GM18858 (cell line): Measurements from ENCODE around the gene IPCEF1.
A peak's percentile ranks its signal among the peaks of the same experiment; 100 is the strongest.

Experiments
- ATAC-seq: cut with Tn5 transposase; IDR thresholded peaks from one replicate; pipeline ENCODE4 v1.9.1; 2021; ENCODE audit not compliant: unreplicated experiment

Gene IPCEF1

DNA sequence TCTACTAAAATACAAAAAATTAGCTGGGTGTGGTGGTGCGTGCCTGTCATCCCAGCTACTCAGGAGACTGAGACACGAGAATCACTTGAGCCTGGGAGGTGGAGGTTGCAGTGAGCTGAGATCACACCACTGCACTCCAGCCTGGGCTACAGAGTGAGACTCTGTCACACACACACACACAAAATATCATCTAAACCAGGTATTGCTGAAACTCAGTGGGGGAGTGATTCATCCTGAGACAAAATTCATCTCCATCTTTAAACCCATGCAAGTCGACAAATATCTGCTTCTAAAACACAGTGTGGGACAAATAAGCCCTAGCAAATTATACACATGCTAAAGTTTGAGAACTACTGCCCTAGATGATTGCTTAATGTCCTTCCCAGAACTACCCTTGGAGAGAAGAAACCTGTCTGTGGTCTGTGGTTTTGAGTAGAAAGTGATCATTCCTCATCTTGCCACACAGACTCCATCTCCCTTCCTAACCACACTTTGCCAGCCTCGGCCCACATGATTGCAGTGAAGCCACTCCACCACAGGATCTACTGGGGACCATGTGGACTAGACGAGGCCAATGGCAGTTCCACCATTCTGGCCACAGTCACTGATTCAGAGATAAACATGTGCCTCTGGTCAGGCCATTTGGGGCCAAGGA, 187.3 kb downstream of the IPCEF1 start:
- no peak for ATAC-seq

DNA sequence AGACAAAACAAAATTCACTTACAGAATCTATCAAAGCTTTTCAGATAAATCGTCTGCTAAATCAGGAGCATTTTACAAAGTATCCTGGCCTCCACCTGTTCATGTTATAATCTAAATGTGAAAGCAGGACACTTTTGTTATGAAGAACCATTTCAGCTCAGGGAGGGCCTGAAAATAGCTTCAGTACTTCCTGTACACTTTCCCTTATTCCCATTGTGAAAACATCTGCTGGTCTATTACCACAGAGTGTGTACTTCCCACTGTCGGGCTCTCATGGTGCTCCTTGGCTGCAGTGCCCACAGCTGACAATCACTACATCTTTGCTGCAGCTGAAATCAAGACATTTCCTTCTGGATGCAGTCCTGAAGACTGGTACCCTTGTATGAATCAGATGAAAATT, 189.5 kb downstream of the IPCEF1 start:
- ATAC-seq = no peak

DNA sequence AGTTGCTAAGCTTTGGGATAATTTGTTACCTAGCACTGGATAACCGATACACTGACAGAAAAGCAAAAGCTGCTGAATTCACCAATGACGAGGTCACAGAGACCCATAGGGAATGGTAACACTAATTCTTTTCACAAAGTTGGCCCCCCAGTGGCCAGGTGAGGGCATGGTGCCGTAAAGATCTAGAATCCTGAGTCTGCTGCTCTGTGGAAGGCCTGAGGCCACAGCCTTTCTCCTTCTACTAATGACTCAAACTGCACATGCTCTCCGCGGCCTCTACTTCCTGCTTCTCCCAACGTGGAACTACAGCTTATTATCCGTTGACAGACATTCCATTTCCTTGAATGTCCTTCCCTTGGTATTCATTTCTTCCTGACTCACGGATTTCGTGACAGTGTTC, 190.5 kb downstream of the IPCEF1 start:
- no peak for ATAC-seq

DNA sequence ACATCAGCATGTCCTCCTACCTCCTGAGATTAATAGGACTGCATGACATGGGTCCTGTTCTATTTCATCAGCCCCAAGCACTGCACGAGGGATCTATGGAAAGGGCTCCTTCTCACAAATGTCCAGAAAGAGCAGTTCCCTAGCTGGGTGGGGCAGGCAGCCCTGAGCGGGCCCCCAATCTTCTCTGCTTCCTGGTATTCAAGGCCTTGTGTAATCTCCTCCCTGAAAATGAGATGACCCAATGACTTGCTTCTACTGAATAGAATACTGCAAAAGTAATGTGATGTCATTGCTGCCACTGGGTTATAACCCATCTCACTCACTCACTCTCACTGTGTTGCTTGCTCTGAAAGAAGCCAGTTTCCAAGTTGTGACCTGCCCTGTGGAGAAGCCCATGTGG, 191.1 kb downstream of the IPCEF1 start:
- ATAC-seq = no peak

DNA sequence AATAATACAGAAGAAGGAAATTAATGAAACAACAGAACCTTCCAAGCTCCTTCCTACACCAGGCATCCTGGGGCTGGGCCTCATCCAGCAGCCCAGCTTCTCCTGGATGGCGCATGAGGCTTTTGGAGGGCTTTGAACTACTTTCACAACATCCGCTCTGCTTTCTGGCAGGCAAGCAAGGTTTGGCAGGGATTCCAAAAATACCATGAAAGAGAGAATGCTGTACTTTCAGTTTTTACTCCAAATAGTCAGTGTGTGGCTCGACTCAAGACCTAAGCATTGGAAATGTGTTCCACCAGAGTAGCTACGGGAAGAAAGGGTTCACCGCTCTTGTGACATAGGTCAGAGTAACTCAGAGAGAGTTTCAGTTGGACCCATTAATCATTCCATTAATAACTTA, 192.2 kb downstream of the IPCEF1 start:
- no peak for ATAC-seq

DNA sequence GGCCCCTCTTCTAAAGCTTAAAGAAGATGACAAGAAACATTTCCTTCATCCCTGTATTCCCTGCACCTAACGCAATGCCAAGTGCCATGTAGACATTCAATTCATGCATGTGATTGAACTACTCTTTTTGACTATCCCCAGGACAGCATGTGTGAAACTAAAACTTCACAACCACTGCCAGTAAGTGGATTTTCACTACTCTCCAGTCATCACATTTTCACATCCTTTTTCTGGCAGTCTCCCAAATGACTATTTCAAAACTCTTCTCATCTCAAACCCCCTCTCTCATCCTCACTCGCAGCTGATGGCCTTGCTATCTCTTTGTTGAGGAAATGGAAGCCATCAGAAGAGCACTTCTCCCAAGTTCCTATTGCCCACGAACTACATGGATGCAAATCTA, 194.9 kb downstream of the IPCEF1 start:
- ATAC-seq = peak; percentile 83

DNA sequence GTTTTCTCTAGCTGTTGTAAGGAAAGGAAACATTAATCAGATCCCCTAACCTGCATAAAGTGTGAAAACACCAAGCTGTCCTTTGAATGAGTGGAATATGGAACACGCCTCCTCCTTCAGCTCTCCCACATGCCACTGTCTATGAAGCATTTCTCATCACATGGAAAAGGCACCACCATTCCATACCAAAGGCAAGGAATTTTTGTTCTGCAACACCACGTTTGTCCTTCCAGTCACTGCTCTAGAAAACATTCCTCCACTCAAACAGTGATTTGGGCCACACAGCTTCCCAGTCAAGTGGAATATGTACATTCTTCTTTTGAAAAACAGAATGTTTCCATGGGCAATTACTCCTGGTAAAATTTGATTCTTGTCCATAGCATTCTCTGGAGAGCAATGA, 197.5 kb downstream of the IPCEF1 start:
- ATAC-seq = no peak

DNA sequence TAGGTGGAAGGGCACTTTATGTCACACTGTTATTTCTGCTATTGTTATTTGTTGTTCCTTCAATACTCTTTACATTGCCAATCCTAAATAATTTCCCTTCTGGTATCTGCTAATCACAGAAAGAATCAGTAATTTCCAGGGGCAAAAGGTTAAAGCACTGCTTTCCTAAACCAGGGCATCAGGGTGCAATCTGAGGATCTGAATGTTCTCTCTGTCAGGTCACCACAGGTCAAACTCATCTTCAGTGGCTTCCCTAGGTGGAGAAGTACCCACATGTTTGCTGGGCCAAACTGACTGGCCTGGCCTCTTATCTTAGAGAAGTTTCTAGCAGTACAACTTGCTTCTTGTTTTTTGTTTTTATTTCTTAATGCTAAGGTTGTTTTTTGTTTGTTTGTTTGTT, 198.9 kb downstream of the IPCEF1 start:
- ATAC-seq = no peak

DNA sequence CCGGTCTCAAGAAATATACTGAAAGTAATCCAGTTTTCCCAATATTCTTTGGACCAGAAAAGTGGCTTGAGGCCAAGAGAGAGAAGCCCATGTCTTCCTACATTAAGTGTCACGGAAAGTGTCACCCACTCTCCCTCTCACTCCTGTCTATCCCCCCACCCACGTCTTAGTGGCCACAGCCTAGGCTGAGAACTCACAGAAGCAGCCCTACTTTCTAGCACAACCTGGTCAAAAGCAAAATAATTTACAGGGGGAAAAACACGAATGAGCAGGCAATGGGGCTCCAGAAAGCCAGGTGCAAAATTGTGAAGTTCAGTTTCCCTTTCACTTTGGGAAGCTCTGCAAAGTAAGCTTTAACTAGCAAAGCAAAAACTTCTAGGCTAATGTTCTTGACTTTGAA, 199.5 kb downstream of the IPCEF1 start:
- peak; percentile 49 for ATAC-seq

DNA sequence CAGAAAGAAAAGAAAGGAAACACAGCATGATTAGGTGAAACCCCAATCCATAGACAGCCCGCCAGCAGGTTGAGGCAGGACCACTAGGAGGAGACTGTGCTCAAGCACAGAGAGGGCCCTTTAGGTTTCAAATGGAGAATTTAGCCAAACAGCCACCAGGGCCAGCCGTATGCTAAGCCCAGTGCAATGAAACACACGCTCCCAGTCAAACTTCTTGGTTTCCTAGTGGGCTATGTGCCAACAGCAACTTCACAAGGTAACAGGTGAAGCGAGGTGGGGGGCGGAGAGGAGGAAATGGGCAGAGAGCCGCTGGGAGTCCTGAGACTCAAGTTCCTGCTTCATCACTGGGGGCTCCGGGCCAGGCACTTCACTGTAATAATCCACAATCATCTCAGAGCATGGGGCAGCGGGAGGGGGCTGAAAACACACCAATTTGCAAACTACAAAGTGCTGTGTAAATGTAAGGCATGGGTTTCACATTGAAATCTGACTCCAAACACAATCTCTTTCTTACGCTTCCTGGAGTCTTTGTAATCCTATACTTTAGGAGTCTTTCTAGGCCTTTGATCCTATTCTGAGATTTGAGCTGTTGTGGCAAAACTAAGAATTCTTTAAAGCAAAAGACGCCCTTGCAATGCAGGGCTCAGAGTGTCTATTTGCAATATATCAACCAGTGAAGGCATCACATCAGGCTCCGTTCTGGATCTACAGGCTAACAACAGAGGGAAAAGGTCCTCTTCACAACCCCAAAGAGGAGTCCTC, 200.3 kb downstream of the IPCEF1 start:
- peak; percentile 67 for ATAC-seq

DNA sequence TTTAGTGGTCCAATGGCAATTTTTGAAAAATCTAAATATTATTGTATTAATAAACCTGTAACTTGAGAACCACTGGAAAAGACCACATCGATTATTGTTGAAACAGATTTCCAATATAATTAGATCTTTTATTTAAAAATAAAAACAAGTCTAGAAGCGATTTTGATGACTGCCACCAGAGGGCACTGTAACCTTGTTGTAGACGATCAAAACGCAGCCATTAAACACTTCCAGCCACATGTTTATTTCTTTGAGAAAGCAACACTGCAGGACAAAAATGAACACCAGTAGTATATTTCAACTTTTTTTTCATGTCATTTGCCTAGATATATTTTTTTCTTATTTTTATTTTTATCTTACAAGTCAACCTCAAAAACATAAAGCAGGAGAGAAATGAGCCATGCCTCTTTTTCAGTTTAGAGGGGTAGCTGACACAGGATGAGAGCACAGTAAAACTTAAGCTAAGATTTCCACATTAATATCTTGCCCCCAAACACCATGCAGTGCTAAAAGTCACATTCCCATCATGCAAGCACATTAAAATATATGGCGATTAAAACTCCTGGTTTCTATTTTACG, 202.1 kb downstream of the IPCEF1 start:
- no peak for ATAC-seq

DNA sequence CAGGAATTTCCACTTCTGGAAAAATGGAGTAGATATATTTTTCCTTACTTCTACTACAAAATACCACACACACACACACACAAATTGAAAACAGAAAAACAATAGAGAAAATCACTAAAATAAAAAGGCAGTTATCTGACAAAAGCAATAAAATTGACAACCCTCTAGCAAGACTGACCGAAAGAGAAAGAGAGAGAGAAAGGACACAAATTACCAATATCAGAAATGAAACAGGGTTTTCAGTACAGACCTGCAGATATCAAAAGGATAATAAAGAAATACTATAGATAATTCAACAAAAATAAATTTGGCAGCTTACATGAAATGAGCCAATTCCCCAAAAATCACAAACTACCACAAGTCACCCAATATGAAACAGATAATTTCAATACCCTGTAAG, 212.8 kb downstream of the IPCEF1 start:
- no peak for ATAC-seq

DNA sequence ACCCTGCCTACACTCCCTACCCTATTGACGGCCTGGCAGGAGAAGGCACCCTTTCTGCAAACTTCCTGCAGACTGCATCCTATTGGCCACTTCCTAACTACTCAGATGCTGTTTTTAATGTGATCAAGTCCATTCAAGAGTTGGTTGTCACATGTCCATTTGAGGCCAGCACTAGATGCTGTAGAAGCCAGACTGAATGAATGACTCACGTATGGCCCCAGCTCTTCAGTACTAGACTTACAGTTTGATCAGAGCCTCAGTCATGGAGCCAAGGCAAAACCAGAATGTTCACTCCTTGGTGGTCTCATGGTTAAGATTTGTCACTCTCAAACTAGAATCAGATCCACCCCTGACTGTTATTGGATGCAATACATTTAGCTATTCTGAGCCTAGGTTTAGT, 215.9 kb downstream of the IPCEF1 start:
- ATAC-seq = no peak

DNA sequence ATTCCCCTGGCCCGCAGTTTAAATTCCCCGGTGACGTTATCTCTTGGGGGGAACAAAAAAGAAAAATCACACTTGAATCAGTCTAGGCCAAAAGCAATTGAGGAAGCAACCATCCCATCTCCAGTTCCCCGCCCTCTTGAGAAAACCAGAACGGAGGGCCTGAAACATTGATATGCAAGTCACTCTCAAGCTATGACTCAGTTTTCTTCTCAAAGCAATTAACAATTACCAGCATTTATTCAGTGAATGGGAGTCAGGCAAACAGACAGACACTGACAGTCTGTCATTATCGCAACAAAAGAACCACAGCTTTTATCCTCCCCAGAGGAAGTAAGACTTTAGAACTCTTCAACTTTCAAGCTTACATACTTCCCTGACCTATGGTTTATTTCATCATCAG, 216.7 kb downstream of the IPCEF1 start:
- no peak for ATAC-seq

DNA sequence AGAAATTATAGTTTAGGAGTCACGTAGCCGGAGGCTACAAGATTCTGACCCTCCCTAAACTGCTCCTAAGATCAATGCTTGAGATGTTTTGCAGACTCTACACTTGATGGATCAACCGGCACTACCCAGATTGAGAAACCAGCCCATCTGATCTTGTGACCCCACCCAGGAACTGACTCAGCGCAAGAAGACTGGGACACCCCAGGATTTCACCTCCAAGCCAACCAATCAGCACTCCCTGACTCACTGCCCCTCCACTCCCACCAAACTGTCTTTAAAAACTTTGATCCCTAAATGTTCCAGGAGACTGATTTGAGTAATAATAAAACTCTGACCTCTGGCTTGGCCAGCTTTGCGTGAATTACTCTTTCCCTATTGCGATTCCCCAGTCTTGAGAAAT, 217.8 kb downstream of the IPCEF1 start:
- no peak for ATAC-seq

DNA sequence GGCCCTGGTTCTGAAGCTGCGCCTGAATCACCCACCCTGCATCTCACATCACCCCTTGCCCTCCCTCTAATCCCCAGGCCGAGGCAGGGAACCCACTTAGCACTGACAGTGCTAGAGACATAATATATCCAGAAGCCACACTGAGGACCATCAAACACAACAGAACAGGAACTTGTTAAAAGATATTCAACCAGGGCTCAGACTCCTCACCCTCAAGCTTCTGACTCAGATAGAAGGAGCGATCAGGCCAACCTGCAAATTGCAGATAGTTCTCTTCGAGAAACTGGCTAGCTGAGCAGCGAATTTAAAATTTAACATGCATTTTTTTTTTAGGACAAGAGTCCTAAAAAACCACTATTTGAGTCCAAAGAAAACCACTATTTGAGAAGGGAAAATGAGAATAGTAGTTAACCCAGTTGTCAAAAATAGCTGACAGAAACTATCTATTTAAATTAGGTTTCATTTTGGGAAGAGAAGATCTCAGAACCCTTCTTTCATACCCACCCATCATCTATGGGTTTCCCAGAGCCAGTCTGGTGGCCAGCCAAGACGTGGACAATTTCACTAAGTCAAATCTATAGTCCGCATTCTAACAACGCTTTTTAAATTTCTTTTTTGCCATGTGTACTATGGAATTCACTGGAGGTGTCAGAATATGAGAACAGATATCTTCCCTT, 222.0 kb downstream of the IPCEF1 start:
- no peak for ATAC-seq

DNA sequence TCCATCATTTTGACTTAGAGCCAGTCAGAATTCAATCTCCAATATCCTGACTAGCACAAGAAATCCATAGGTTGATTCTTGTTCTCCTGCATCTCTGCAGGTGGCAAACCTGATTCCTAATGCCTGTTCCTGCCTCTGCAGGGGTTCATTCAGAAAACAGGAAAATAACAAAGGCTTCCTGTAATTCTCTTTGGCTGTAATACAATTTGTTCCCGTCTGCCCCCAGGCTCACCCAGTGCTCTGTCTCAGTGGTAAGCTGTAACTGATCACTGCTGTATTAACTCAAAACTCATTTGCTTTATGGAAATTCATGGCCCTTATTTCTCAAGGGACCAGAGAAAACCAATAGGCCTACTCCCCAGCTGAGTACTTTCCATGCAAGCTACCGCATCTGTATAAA, 228.9 kb downstream of the IPCEF1 start:
- ATAC-seq = no peak

DNA sequence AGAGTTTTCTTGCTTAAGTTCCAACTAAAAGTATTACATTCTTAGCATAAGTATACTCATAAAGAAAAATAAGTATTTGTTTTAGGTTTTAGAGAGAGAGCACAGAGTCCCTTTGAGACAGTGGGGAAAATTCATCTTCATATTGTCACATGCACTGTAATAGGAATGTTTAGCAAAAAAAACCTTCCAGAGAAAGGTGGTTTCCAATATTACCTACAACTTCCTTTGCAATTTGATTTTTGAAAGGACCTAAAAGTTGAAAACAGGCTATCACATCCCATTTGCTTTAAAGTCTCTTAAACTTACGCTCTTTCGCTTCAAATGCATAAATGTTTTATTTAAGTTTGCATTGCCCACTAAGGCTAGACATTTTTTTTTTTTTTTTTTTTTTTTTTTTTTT, 231.2 kb downstream of the IPCEF1 start:
- no peak for ATAC-seq

DNA sequence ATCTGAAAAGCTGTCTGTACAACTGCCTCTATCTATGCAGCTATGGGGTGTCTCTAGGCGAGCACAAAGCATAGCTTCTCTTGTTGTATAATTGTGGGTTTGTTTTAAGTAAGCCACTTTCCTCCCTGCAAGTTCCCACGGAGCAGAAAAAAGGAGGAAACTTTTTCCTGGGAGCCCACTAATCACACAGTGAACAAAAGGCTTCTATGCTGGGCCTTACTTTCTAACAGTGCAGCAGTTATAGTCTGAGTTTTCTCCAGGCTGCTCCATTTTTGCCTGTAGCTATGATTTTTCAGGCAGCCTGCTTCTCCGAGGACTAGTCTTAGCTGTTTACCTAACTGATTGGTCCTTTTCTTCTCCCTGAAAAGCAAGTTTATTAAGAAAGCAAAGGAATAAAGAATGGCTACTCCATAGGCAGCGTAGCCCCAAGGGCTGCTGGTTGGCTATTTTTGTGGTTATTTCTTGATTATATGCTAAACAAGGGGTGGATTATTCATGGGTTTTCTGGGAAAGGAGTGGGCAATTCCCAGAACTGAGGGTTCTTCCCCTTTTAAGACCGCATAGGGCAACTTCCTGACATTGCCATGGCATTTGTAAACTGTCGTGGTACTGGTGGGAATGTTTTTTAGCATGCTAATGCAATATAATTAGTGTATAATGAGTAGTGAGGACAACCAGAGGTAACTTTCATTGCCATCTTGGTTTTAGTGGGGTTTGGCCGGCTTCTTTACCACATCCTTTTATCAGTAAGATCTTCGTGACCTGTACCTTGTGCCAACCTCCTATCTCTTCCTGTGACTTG, 233.2 kb downstream of the IPCEF1 start:
- no peak for ATAC-seq

DNA sequence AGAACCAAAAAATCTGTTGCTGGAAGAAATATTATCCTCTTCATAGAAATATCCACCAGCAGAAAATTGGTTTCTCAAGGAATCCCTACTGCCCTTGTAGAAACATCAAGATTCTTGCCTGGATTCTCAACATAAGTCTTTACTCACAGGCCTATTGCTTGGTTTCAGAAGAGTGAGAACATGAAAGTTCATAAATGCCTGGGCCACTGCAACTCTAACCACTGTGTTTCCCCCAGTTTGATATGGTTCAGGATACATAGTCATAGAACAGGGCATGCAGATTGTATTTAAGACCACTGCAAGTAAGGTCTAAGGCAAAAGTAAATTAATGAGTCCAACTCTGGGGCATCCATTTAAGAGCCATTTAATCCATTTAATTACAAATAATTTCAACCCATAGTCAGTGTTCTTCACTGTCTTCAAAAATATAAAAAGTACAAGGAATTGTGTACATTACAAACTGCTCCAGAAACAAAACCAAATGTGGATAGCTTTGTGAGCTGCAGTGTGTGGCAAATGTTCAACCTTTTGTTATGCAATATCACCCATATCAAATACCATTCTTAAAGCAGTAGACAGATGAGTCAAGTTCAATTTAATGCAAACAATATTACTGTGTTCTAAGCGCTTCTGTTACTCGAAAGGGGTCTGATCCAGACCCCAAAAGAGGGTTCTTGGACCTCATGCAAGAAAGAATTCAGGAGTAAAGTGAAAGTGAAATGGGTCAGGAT, 234.2 kb downstream of the IPCEF1 start:
- ATAC-seq = no peak
